HG03196 (cell line): ENCODE results near the gene MAGEB17.
A peak's percentile ranks its signal among the peaks of the same experiment; 100 is the strongest.
"Not testable (repeated sequence)": the region's sequence is repeated elsewhere in the genome, so short reads cannot be mapped to it uniquely, and the experiment has no call there.

ENCODE experiments used
- ATAC-seq: cut with Tn5 transposase; IDR thresholded peaks from one replicate; pipeline ENCODE4 v1.9.1; 2021; ENCODE audit not compliant: unreplicated experiment

The MAGEB17 gene

GRCh38 chrX:16167181-16167580 lies at the start of gene MAGEB17:
Gene MAGEB17 (plus strand): TSS chrX:16167481. CDS start chrX:16170383, 2,902 bp downstream.
- ATAC-seq: no peak

DNA sequence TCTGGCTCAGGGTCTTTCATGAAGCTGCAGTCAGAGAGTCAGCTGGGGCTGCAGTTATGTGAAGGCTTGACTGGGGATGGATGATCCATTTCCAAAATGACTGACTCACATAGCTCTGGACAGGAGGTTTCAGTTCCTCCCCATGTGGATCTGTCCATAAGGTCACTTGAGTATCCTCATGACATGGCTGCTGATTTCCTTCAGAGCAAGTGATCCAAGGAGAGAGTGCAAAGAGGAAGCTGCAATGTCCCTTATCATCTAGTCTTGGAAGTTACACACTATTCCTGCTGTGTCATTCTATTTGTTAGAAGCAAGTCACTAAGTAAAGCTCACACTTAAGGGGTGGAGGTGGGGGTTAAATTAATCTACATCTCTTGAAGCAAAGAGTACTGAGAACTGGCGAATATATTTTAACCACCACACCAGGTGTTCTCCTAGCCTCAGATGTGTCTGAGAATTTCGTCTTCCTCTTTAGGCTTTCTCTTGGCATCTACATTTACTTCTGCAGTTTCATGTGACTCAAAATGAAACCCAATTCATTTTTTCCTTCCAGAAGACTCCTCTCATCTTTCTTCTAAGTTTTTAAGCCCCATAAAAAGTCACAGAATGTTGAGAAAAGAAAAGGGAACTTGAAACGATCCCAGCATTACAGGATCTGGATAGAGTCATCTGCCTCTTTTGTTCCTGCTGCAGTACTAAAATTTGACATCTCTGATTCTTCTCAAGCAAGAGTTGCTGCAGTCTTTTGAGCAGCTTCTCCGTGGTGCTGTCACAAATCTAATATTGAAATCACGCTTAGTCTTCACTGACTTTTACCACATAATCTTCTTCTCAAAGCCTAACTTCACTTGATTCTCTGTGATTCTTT lies 47.7 kb upstream of the MAGEB17 start:
- peak; percentile 86 for ATAC-seq

- ATAC-seq: no peak
Measured at GRCh38 chrX:16120431-16120830, 46.9 kb upstream of the MAGEB17 start.

DNA sequence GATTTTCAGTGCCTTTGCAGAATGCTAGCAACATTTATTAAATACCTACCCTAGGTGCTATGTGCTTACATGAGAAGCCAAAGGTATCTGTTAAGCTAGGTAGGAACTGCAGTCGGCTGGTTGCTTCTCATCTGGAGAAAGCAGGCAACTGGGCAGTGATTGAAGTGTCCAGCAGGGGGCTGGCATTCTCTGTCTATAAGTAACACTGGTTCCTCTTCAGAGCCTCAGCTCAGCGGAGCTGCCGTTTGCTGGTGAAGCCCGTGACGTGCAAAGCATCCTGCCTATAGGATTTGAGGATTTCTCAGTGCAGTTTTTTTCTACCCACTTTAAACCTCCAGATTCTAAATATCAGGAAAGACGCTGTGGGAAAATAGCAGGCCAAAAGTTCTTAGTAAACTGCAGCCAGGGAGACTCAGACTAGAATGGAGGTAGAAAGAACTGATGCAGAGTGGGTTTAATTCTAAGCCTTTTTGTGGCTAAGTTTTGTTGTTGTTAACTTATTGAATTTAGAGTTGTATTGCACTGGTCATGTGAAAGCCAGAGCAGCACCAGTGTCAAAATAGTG lies 44.0 kb upstream of the MAGEB17 start, which contains the start of gene GRPR:
Gene GRPR (plus strand): TSS at position 344 of the 565 bp plus-strand sequence. CDS start 389 bp downstream, outside the sequence.
- peak; percentile 49 for ATAC-seq

DNA sequence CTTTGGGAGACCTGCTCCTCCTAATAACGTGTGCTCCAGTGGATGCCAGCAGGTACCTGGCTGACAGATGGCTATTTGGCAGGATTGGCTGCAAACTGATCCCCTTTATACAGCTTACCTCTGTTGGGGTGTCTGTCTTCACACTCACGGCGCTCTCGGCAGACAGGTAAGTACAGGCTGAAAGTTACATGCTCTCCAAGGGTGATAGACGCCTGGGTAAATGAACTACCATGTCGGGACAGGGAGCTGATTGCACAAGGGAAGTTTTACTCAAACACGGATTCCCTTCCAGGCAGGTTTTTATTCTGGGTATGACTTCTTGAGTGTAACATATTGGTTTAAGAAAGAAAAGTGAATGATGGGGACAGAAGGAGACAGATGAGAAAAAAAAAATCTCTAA lies 43.1 kb upstream of the MAGEB17 start:
- ATAC-seq: no peak

- ATAC-seq: no peak
Measured at GRCh38 chrX:16125520-16126149, 41.6 kb upstream of the MAGEB17 start.

DNA sequence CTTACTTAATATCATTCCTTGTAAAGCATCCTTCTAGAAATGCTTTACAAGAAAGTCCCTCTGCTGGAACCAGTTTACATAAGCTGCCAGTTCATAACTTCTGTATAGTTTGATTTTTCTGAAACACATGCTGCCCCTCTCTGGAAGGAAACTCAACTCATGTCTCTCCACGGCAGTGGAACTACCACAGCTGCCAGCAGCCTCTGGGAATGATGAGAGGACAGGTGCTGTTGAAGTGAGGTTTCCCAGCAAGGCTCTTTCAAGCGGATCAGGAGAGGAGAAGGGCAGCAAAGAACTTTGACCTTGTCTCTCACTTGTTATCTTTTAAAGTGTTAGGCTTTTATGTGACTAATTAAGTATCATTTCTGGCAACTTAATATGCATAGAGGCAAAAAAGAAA lies 36.6 kb upstream of the MAGEB17 start:
- ATAC-seq: no peak

DNA sequence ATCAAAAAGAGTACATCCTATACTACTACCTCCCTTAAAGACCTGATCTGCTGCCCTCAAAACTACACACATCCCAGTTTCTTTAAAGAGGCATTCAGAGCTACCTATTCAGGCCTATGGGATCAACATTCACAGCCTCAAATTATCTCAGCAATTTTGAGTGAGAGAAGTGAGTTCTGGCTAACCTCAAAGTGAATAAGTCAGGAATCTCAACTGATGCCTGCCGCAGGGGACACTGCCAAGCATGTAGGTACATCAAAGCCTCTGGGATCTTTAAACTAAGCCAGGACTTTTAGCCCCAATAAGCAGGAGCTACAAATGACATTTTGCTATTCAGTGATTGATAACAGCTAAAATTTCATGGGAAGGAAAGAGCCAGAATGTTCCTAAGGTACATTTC lies 32.3 kb upstream of the MAGEB17 start:
- no peak for ATAC-seq

DNA sequence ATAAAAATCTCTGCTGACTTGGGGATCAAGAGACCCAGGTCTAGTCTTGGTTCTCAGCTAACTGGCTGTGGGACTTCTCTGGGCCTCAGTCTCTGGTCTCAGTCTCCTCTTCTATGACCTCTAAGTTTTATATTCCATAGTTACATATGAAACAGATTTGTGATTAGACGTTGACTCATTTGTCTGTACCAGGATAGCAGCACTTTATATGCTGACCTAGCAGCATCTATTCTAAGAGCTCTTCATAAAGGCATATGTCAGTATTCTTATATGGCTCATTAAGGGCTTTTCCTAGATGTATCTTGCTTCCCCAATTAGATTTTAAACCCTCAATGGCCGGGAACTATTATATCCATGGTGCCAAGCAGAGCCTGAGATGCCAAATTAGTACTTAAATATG lies 31.2 kb upstream of the MAGEB17 start:
- no peak for ATAC-seq

GRCh38 chrX:16137416-16138107 lies 29.7 kb upstream of the MAGEB17 start:
- ATAC-seq: peak; percentile 64

DNA sequence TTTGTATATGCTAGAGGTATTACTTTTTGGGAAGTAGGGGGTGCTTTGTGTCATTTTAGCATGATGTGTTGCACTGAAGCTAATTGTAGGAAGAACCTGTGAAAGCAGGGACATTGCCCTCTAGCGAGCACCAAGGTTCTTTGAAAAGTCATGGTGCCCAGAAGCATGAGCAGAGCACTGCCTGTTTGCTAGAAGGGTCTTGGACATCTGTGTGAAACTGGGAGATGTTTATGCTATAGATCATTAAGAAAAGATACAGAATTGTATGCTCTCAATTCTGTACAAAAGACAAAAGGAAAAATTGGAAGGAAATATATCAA lies 29.2 kb upstream of the MAGEB17 start:
- peak; percentile 43 for ATAC-seq

DNA sequence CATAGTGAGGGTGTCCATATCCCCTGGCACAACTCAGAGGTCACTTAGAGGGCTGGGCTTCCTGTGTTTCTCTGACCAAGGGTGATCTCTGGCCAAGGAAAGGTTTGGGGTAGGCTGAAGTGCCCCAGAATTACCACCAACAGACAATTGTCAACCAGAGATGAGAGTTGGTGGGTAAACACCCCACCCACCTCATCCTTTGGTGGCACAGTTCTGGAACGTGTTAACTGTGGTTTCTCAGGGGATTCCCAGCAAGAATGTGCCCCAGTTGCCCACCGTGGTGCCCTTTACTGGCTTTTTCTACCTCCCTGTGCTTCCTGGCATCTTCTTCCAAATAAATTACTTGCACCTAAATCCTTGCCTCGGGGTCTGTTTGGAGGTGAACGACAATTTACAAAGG lies 26.8 kb upstream of the MAGEB17 start:
- ATAC-seq: no peak

- no peak for ATAC-seq
Measured at GRCh38 chrX:16140983-16141382, 26.3 kb upstream of the MAGEB17 start.

DNA sequence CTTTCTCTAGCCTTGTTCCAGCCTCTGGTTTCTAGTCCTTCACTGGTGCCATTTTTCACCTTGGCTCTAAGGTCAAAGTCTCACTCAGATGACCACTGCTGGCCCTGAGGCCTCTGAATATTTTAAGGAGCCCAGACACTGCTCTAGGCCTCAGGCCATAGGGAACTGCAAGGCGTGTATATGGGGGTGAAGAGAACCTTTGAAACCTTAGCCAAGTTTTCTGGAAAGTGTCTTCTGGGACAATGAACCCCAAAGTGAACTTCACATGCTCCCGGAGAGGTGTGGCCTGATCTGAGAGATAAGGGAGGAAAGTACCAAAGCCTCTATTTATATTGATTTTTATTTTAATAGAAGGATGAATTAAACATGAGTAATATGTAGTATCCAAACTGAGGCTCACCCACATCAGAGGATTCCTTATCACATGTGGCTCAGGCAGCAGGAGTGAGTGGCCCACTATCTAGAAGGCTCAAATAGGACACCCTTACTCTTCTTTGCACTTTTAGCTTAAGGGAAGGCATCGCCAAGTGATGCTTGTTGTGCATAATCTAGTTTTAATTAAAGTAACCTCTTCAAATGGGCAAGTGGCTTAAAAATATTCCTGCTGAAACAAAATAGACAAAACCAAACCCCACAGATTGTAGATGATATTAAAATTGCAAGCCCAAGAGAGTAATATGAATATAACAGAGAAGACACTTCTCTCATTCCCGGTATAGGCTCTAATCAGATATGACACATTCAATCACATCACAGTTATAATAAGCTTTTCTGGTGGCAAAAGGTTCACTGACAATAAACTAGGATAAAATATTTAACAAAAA lies 25.6 kb upstream of the MAGEB17 start:
- ATAC-seq: no peak

DNA sequence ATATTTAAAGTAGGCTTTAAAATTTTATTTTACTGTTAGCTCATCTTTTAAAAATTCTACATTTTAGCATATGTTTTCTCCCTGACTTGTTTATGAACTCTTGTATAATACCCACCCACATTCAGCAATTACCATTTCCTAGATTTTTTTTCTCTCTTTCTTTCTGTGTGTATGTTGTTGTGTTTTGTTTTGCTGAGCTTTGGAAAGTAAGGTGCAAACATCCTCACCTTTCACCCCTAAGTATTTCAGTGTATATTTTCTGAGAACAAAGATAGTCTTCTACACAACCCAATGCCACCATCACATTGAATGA lies 25.1 kb upstream of the MAGEB17 start:
- no peak for ATAC-seq

GRCh38 chrX:16143968-16144367 lies 23.3 kb upstream of the MAGEB17 start:
- ATAC-seq: no peak

DNA sequence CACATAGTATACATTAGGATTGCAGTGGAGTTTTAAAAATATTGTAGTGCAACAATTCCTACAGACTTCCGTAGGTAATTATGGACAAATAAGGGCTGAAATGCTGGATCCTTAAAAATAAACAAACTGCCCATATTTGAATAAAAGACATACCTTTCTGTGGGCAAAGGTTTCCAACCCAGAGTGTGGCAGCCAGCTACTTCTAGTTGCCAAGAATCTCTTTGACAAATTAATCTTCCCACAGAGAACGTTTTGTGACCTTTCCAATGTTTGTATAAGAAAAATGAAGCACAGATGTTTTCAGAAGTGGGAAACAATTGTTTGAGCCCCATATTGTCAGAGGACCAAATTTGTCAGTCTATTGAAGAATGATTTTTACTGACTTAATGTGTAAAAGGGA lies 22.9 kb upstream of the MAGEB17 start:
- no peak for ATAC-seq

DNA sequence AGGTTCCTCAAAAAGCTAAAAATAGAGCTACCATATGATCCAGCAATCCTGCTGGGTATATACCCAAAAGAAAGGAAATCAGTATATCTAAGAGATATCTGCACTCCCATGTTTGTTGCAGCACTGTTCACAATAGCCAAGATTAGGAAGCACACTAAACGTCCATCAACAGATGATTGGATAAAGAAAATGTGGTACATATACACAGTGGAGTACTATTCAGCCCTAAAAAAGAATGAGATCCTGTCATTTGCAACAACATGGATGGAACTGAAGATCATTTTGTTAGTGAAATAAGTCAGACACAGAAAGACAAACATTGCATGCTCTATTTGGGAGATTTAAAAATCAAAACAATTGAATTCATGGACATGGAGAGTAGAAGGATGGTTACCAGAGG lies 22.2 kb upstream of the MAGEB17 start:
- not testable (repeated sequence) for ATAC-seq

DNA sequence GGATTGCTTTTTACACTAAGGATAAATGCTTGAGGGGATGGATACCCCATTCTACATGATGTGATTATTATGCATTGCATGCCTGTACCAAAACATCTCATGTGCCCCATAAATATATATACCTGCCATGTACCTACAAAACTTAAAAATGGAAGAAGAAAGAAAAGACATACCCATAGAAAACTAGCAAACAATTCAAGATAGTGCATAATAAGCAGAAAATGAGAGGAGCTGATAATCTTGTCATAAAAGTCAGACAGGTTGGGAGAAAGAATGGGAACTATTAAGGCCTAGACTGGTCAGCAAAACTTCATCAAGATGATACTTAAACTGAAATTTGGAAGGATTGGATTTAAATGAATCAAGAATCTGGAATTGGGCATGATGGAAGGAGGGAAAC lies 21.6 kb upstream of the MAGEB17 start:
- ATAC-seq: no peak

GRCh38 chrX:16148896-16149295 lies 18.4 kb upstream of the MAGEB17 start:
- ATAC-seq: no peak

- ATAC-seq: no peak
Measured at GRCh38 chrX:16155581-16156096, 11.6 kb upstream of the MAGEB17 start.
